Loucy (cell line): Measurements from ENCODE around the gene RNF11.

ENCODE experiments used
- CTCF ChIP-seq: fragments of 200-600 bp; sonication (generic); conservative IDR thresholded peaks from 2 replicates; pipeline ENCODE4 v1.5.1; 2014; ENCODE audit warnings: mild to moderate bottlenecking, antibody characterized with exemption, low read length
- EZH2phosphoT487 ChIP-seq: fragments of 200-600 bp; IDR thresholded peaks from 2 replicates; pipeline ENCODE4 v1.6.1; 2018; ENCODE audit warnings: antibody characterized with exemption, mild to moderate bottlenecking, moderate library complexity, borderline replicate concordance

- TF ChIP-seq CTCF = no peak
- no peak for TF ChIP-seq EZH2phosphoT487
Observed at GRCh38 chr1:51298322-51298705, 62.2 kb downstream of the RNF11 start.
